ENCODE results near the gene ADPRH. TPM values are rescaled to one million over a fixed set of nuclear protein-coding genes. Genes with fewer than 3 reads are reported as not detected.

The ADPRH gene
- total RNA-seq, 1 donor from 2014 or later = 6.3 TPM

GRCh38 chr3:119628816-119629445 lies 49.6 kb downstream of the ADPRH start:
- no peak for DNase-seq (ENCODE audit: low read depth, low spot score)

GRCh38 chr3:119630128-119630879 lies 51.0 kb downstream of the ADPRH start:
- peak; percentile 36 for DNase-seq (ENCODE audit: low read depth, low spot score)

GRCh38 chr3:119630880-119631329 lies 51.6 kb downstream of the ADPRH start:
- DNase-seq (ENCODE audit: low read depth, low spot score) = no peak

DNA sequence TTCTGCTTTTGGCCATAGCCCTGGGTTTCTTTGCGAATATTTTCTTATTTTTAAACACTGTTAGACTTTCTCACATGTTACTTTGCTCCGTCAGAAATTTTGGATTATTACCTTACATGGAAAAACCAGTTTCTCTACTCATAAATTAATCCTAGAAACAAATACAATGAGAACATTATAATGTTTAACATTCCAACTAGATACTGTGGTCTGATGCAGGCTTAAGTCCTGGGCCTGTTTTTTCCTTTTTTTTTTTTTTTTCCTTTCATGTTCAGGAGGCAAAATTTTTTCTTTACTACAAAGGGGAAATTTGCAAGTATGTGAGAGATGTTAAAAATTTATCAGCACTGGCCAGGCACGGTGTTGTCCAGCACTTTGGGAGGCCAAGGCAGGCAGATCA lies 52.2 kb downstream of the ADPRH start:
- DNase-seq (ENCODE audit: low read depth, low spot score) = no peak

GRCh38 chr3:119632216-119632615 lies 52.9 kb downstream of the ADPRH start:
- no peak for DNase-seq (ENCODE audit: low read depth, low spot score)

DNA sequence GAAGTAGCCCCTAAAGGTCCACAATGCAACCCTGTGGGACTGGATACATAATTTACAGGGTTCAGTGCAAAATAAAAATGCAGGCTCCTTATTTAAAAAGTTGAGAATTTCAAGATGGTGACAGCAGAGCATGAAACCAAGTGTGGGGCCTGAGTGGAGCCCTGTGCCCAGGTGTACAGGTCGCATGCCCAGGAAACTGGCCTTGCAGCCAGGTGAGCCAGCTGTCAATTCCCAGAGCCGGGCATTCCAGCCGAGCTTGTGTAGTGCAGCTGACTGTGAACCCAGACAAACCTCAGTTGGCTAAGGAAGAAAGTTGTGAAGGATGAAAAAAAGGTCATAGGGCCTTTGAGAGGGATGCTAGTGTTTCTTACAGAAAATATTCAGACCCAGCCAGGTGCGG lies 53.5 kb downstream of the ADPRH start:
- DNase-seq (ENCODE audit: low read depth, low spot score) = no peak

DNA sequence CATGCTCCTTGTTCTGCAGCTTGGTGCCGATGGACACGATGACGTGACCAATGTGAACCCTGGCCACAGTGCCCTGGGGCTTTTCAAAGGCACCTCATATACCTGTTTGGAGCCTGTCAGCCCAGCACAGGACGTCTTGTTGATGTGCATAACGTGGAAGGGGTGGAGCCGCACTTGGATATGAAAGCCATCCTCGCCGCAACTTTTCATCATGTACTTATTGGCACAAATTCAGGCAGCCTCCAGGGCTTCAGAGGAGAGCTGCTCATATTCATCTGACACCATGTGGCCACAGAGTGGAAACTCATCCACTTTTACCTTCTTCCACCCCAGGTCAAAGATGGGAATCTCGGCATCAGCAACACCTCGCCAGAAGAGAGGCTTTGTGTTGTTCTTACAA lies 56.4 kb downstream of the ADPRH start:
- no peak for DNase-seq (ENCODE audit: low read depth, low spot score)

GRCh38 chr3:119636249-119636648 lies 57.0 kb downstream of the ADPRH start:
- peak; percentile 24 for DNase-seq (ENCODE audit: low read depth, low spot score)

- no peak for DNase-seq (ENCODE audit: low read depth, low spot score)
These were observed 57.8 kb downstream of the ADPRH start for GRCh38 chr3:119636891-119637611.

GRCh38 chr3:119637679-119638477 lies 58.6 kb downstream of the ADPRH start:
- DNase-seq (ENCODE audit: low read depth, low spot score) = peak; percentile 62

Other genes with a start within 250 kb of the ADPRH start
- 28.2 and 50.7 TPM in 2 replicates for gene TMEM39A, start 115.9 kb upstream of the ADPRH start, total RNA-seq
- gene POGLUT1, start 110.5 kb upstream of the ADPRH start, total RNA-seq = 15.4 and 30.5 TPM in 2 replicates
- 43.9 and 46.9 TPM in 2 replicates for gene TIMMDC1, start 80.9 kb upstream of the ADPRH start, total RNA-seq
- not detected in 2 replicates for gene CD80, start 19.9 kb upstream of the ADPRH start, total RNA-seq
- gene PLA1A, start 18.4 kb downstream of the ADPRH start, total RNA-seq = 0.28 and 0.92 TPM in 2 replicates
- 0.07 and 0.11 TPM in 2 replicates for gene POPDC2, start 81.1 kb downstream of the ADPRH start, total RNA-seq
- gene COX17, start 97.9 kb downstream of the ADPRH start, total RNA-seq = 24.1 and 39.3 TPM in 2 replicates
- 0.14 and 0.92 TPM in 2 replicates for gene CFAP91, start 123.5 kb downstream of the ADPRH start, total RNA-seq
- 0.11 TPM in 1 of 2 replicates, not detected in the other for gene NR1I2, start 202.6 kb downstream of the ADPRH start, total RNA-seq

All from pulmonary artery endothelial cell (primary cell).